NCI-H2171 treated with DMSO at 0.1 percent for 48 hours (cell line): ENCODE measurements around the gene SLC2A10.

Experiments
- DNase-seq: peaks from one replicate; lab custom pipeline; 2025; lab: John Stamatoyannopoulos, UW

SLC2A10 gene

GRCh38 chr20:46682063-46682821, 27.2 kb upstream of the SLC2A10 start:
- DNase-seq, result no peak

- DNase-seq, result no peak
Measured at GRCh38 chr20:46683011-46683667, 26.3 kb upstream of the SLC2A10 start.

DNA sequence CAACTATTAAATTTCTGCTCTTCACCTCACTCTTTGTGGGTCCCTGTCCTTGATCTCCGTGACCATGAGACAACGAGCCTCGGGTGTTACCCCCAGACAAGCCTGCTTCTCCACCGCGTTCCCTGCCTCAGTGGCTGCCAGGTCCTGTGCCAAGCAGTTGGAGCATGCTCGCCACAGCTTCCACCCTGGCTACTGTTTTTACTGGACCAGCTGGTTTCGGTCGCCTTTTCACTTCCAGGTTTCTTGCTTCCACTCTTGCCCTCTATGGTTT, 25.8 kb upstream of the SLC2A10 start:
- DNase-seq, result no peak

GRCh38 chr20:46683939-46684750, 25.3 kb upstream of the SLC2A10 start:
- DNase-seq, result peak; percentile 17

DNA sequence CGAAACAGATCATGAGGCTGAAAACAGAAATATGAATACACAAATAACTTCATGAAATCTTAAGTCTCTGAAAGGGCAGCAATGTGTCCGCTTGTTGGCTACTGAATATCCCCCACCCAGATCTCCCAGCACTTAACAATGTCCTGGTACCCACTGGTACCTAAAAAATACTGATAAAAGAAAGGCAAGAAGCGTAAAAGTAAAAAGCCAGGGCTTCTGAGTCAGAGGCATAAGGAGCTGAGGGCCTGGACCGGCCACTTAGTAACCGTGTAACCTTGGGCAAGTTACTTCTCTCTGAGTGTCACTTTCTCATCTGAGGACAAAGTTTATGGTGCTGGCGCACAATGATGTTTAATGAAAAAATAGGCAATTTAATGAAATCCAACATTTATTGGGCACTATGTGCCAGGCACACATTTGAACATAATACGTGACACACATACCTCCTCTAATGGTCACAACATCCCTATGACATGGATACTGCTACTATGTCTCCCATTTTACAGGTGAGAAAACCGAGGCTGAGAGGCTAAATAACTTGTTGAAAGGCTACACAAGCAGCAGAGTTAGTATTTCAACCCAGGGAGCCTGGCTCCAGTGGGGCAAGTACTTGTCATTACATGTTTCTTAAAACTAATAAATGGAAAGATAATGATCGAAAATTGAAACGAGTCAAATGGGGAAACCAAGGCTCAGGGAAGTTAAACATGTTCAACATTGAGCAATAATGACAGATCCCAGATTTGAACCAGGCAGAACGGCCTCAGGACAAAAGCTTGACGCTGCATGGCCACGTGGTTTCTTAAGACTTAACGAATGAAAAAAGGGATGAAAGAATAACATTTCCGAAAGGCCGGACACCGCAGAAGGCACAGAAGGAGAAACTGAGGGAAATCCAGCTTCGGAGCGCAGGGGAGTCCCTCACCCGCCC, 21.0 kb upstream of the SLC2A10 start:
- peak; percentile 49 for DNase-seq

GRCh38 chr20:46689082-46689753, 20.2 kb upstream of the SLC2A10 start, which contains the start of gene TP53RK:
TSS of gene TP53RK (minus strand) at chr20:46689444. CDS start at chr20:46689414, 30 bp downstream.
- DNase-seq, result peak; percentile 100

GRCh38 chr20:46689754-46690085, 19.7 kb upstream of the SLC2A10 start:
- no peak for DNase-seq

DNA sequence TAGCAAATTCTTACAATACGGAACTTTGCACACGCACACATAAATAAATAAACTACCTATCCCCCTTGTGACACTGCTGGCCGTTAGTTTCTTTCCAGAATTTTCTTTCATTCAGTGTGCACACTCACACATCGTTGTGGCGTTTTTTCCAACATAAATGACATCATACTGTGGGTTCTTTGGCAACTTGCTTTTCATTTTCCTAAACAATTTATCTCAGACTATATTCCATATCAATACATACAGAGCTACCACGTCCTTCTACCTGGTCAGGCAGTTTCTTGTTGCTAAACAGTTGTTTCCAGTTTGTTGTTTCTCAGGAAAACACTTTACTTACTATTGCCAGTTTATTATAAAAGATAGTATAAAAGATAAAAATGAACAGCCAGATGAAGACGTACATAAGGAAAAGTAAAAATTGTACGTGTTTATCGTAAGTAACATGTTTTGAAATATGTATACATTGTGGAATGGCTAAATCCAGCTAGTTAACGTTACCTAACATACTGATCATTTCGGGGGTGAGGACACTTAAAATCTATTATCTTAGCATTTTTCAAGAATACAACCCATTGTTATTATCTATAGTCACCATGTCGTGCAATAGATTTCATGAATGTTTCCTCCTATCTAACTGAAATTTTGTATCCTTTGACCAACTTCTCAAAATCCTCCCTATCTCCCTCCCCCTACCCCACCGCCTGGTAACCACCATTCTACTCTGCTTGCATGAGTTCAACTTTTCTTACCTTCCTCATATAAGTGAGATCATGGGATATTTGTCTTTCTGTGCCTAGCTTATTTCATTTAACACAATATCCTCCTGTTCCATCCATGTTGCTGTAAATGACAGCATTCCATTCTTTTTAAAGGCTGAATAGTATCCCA, 19.0 kb upstream of the SLC2A10 start:
- no peak for DNase-seq

- DNase-seq, result no peak
Measured at GRCh38 chr20:46691196-46691595, 18.3 kb upstream of the SLC2A10 start.

DNA sequence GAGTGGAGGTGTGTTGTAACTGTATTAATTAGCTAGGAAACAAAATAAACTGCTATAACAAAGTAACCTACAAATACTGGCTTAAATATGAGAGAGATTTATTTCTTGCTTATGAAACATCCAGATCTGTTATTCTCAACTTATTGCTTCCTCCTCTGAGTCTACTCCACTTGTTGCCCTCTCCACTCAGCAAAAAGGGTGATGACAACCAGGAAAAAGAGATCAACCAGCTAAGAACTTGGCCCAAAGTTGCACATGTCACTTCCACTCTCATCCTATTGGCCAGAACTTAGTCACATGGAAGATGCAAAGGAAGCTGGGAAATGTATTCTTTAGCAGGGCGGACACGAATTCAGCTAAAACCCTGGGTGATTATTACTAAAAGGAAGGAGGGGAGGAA, 15.0 kb upstream of the SLC2A10 start:
- DNase-seq, result peak; percentile 49

- DNase-seq, result no peak
Measured at GRCh38 chr20:46695892-46696291, 13.6 kb upstream of the SLC2A10 start.

GRCh38 chr20:46696791-46697279, 12.6 kb upstream of the SLC2A10 start:
- no peak for DNase-seq

DNA sequence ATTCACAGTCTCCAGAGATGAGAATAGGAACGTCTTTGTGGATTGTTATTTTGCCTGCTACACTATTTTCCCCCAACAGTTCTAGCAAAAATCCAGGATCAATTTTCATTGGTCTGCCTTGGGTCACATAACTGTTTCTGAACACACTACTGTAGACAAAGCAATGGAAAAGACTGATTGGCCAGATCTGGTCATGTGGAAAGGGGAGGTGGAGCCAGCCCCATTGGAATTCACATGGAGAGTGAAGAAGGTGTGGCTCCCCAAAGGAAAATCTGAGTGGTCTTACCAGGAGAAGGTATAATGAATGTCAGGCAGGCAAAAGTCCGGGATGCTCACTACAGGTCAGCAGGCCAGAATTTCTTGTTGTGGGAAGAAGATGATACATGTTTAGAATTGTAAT, 10.7 kb upstream of the SLC2A10 start:
- DNase-seq, result no peak

DNA sequence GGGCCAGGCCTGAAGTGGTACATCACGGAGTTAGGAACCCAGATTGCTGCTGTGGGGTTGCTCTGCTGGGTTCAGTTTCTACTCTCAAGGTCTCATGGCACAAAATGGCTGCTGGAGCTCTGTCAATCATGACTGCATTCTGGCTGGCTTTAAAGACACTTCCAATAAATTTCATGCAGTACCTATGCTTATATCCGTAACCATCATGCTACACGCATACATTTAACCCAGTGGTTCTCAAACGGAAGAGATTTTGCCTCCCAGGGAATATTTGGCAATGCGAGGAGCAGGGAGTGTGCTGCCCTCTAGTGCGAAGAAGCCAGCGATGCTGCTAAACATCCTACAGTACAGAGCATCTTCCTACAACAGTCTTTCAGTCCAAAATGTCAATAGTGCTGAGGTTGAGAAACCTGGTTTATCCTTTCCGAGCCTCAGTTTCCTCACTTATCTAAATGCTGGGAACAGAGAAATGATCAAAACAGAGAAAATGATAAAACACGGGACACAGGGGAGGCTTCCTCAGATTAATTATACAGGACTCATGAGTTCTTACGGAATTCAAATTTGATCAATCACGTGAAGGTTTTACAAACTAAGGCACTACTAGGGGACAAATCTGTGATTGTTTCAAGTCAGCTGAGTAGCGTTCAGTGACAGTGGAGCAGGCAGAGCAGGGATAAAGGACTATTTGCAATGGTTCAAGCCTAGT, 9.6 kb upstream of the SLC2A10 start:
- DNase-seq, result no peak

DNA sequence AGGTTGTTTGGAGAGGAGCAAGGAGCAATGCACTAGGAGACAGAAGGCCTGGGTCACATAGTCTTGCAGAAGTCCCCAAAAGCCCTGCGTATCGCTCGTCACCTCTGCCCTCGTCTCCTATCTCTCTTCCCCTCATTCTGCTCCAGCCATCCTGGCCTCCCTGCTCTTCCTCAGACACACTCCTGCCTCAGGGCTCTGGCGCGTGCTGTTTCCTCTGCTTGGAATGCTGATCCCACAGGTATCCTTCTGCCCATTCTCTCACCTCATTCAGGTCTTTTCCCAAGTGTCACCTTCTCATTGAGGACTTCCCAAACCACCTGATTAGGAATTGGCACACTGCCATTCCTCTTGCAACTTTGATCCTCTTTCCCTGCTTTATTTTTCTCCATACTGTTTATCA, 9.0 kb upstream of the SLC2A10 start:
- peak; percentile 27 for DNase-seq

GRCh38 chr20:46701057-46701456, 8.4 kb upstream of the SLC2A10 start:
- no peak for DNase-seq

- DNase-seq, result no peak
Measured at GRCh38 chr20:46701556-46701955, 7.9 kb upstream of the SLC2A10 start.

DNA sequence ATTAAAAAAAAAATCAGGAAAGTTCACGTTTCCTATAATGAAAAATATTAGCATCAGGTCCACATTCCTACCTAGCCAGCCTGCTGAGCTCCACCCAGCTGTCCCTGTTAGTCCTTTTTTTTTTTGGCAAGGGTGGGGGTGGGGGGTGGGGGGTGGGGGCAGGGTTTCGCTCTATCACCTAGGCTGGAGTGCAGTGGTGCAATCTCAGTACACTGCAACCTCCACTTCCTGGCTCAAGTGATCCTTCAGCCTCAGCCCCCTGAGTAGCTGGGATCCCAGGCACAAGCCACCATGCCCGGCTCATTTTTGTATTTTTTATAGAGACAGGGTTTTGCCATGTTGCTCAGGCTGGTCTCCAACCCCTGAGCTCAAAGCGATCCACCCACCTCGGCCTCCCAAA, 7.5 kb upstream of the SLC2A10 start:
- peak; percentile 52 for DNase-seq

DNA sequence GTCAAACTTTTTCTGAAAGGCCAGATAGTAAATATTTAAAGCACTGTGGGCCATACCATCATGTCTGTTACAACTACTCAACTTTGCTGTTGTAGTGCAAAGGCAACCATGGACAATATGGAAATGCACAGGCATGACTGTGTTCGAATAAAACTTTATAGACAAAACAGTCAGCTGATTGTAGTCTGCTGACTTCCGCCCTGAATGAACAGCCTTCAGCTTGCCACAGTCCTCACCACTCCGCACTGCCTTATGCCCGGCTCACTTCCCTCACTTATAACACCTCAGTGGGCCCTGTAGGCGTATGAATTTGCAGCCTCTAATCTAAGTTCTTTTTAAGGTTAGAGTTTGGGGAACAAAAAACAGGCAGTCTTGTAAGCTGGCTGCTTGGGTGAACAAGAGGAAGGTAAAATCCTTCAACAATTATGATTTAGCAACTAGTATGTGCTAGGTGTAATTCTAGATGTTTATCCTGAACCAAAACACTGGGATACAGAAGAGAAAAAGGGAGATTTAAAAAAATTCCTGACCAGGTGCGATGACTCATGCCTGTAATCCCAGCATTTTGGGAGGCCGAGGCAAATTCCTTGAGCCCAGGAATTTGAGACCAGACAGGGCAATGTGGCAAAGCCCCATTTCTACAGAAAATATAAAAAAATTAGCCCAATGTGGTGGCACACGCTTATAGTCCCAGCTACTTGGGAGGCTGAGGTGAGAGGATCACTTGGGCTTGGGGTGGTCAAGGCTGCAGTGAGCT, 6.8 kb upstream of the SLC2A10 start:
- no peak for DNase-seq
